GM12874 (cell line): Measurements from ENCODE around the gene DENND4C.

Experiments
- CTCF ChIP-seq: IDR thresholded peaks from 2 replicates; pipeline ENCODE4 v1.5.1; 2011; ENCODE audit warnings: low read depth, mild to moderate bottlenecking, control low read depth, low read length, moderate library complexity; ENCODE audit not compliant: insufficient read depth

Gene DENND4C

GRCh38 chr9:19408316-19408692 lies 177.8 kb downstream of the DENND4C start:
- no peak for TF ChIP-seq CTCF

GRCh38 chr9:19408693-19409400 lies 178.4 kb downstream of the DENND4C start, which contains the start of gene ACER2:
ACER2 (plus strand) TSS chr9:19409009; CDS start chr9:19409085, 76 bp downstream.
- peak; percentile 32; the same call in 1 of the 2 replicates for TF ChIP-seq CTCF

- TF ChIP-seq CTCF: no peak
These were observed 179.1 kb downstream of the DENND4C start for GRCh38 chr9:19409401-19410194.

GRCh38 chr9:19410195-19410503 lies 179.7 kb downstream of the DENND4C start:
- no peak for TF ChIP-seq CTCF

- no peak for TF ChIP-seq CTCF
These were observed 180.1 kb downstream of the DENND4C start for GRCh38 chr9:19410594-19410993.

- no peak for TF ChIP-seq CTCF
These were observed 180.8 kb downstream of the DENND4C start for GRCh38 chr9:19411316-19411715.

GRCh38 chr9:19416143-19416542 lies 185.7 kb downstream of the DENND4C start:
- no peak for TF ChIP-seq CTCF
